GM12891 (cell line): ENCODE data around the gene TSHZ2.

Experiments used
- POLR2A ChIP-seq: IDR thresholded peaks from 2 replicates; pipeline ENCODE4 v1.6.1; 2011; ENCODE audit warnings: low read depth, low read length, control low read depth
- POLR2AphosphoS5 ChIP-seq: IDR thresholded peaks from 2 replicates; pipeline ENCODE4 v1.6.1; 2011; ENCODE audit warnings: low read depth, low read length, control low read depth
- TAF1 ChIP-seq: IDR thresholded peaks from 2 replicates; pipeline ENCODE4 v1.6.1; 2011; ENCODE audit warnings: low read depth, low read length, control low read depth

- TF ChIP-seq POLR2A (no peak), TAF1 (no peak), POLR2AphosphoS5 (no peak)
Observed at GRCh38 chr20:53490620-53491019, 518.5 kb downstream of the TSHZ2 start.
